ENCODE measurements around the gene WWC1.
"Not testable (repeated sequence)": the region's sequence is repeated elsewhere in the genome, so short reads cannot be mapped to it uniquely, and the experiment has no call there.

GRCh38 chr5:168310541-168310940, 19.1 kb downstream of the WWC1 start:
- TF ChIP-seq CTCF (IDR thresholded peaks at IDR 0.05); SIN3A (IDR thresholded peaks at IDR 0.05; ENCODE audit: borderline replicate concordance, insufficient read depth, low read depth, low read length); TCF7L2 (IDR thresholded peaks at IDR 0.05; ENCODE audit: low read depth, low read length): not testable (repeated sequence)

All from Panc1 (cell line).